GM21360 (cell line): ENCODE data around the gene RBMS3.
"Not testable (repeated sequence)": the region's sequence is repeated elsewhere in the genome, so short reads cannot be mapped to it uniquely, and the experiment has no call there.

ENCODE experiments used
- ATAC-seq: cut with Tn5 transposase; IDR thresholded peaks from one replicate; pipeline ENCODE4 v1.9.1; 2021; ENCODE audit warnings: mild to moderate bottlenecking, moderate library complexity; ENCODE audit not compliant: unreplicated experiment

RBMS3 gene

DNA sequence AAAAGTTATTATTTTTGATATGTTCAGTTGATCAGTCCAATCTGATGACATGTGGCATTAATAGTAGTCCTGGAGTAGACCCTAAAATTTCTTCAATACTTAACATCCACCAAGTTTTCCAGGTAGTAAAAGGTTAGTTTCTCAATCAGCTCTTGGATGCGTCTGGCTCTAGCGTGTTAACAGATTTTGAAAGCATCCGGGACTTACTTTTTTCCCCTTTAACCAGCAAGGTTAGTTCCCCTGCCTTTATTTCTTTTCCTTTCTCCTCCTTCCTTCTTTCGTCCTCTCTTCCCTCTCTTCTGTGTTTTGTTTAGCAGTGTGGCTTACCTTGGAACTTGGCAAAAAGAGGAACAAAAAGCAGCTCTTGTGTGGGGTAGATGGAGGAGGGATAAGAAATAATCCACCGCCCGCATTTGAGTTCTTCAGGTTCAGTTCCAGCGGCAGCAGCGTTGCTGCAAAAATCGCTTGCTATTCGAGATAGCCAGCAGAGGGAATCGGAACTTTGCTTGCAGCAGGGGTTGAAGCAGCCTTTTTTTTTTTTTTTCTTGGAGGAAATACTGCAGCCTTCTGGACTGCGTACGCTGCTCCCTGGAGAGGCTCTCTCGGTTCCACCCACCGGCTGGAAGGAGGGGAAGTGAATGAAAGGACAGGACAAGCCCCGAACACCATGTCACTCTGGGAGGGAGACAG lies at the start of gene RBMS3:
RBMS3 (plus strand) TSS at position 668 of the 690 bp plus-strand sequence.
- ATAC-seq: peak; percentile 36

DNA sequence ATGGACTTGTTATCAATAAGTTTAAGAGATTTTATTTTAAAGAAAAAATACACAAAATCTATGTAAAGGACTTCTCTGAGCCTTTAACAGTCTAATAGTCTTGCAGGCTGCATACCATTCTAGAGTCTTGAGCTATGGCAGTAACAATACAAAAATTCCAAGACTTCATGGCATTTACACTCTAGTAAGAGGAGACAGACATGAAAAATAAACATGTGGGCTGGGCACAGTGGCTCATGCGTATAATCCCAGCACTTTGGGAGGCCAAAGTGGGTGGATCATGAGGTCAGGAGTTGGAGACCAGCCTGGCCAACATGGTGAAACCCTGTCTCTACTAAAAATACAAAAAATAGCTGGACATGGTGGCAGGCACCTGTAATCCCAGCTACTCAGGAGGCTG lies 47.7 kb upstream of the RBMS3 start:
- not testable (repeated sequence) for ATAC-seq

DNA sequence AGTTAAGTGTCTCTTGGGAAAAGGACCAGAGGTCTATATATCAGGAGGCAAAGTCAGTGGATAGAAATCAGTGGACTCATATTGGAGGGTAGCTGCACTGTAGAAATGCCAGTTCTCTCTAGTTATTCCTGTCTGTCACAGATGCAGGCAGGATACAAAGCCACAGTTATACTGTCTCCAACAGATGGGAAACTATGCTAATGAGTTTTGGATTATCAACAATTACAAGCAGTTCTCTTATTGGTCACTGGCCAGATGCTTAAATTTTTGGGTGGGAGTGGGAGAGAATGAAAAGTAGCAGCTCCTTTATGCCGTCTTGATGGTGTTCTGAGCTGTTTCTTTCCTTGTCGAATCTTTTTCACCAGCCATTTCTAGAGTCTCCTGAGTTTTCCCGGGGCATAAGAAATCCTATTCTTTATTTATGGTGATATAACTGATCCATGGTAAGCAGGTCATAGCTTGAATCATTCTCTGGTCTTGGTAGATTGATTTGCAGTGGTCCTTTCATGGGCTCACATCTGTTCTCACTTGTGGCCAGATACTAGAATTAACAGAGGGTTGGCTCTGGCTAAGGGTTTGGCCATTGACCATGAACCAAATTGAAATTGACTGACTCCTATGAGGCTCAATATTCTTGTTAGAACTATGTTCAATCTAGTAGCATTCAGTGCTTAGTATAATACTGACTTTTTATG lies 44.6 kb upstream of the RBMS3 start:
- no peak for ATAC-seq

DNA sequence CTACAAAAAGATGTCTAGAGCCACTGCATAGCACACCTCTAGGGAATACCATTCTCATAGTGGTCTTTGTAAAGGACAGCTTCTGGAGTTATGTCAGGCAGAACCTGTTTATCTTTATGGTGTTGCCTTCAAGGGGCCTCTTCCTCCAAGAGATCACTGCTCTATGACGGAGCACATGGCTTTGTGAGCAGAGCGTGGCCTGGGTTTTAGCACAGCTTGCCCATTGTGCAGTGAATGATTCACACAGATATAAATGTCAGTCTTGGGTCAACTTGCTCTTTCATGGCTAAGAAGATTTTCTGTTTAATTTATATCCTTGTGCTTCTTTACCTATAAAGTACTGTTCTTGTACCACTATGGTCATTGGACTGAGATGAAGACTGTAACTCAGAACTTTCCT lies 41.5 kb upstream of the RBMS3 start:
- ATAC-seq: no peak

DNA sequence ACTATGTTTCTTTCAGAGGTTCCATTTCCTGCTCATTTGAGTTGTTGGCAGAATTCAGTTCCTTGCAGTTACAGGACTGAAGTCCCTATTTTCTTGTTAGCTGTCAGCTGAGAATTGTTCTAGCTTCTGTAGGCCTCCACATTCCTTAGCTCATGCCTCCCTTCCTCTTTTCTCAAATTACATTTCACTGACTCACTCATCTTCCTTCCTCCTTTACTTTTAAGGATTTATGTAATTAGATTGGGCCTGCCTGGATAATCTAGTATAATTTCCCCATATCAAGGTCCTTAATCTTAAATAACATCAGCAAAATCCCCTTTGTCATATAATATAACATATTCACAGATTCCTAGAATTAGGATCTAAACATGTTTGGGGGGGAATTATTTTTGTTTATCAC lies 40.6 kb upstream of the RBMS3 start:
- no peak for ATAC-seq

DNA sequence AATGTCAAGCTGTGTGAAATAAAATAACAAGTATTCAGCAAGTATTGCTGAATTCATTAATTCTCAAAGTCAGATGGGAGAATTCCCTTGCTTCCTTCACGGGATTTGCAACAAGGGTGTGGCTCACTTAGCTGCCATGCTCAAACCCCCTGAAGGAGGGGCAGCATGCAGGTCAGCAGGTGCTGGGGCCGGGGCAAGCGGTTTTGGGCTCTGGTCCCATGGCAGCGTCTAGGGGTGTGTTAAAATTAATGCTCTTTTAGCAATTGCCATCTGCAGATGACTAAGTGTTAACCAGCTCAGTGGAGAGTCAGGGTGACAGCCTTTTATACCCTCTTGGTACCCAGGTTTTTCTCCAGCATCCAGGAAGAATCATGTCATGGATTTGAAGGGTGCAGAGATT lies 40.0 kb upstream of the RBMS3 start:
- ATAC-seq: no peak

DNA sequence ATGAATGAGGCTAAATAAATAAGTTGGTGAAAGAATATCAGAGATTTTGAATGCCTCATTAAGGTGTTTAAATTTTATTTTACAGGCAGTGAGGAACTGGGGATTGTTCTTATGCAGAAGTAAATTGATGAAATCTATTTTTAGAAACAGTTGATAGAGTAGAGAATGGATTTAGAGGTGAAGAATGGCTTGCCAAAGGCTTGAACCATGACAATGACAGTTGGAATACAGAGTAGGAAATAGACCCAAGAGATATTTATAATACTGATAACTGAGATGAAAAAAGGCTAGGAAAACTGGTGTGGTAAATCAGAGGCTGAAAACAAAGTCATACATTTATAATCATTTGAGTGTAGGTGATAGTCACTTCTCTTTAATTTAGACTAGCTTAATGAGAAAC lies 39.0 kb upstream of the RBMS3 start:
- no peak for ATAC-seq

DNA sequence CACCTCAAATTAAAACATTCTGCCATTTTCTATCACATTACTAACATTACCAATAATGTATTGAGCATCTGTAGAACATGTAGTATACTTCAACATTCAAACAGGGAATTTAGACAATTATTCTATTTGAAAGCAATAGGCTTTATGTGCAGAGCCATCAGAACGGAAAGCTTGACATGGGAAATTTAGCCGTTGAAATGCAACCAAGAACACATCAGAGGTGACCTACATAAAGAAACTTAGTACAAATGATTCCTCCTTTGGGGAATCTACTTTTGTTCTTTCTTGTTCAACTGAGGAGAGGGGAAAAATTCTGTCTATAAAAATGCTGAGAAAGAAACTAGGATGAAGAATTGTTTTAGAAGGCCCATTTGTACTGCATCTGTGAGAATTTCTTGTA lies 38.6 kb upstream of the RBMS3 start:
- no peak for ATAC-seq

DNA sequence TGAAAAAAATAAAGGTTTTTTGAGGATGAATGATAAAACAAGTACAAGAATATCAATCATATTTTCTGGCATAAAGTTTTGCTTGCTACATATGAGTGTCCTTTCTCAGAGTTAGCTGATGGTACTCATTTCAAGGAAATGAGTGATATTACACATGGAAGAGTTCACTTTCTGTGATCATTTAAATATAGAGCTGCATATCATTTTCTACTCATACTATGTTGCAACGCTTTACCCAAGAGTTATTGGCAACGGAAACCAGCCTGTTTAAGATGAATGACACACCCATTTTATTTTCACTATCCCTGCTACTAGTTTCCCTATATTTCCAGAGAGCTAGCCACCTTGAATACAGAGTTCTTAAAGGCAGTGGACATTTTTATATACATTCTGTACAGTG lies 35.4 kb upstream of the RBMS3 start:
- no peak for ATAC-seq

DNA sequence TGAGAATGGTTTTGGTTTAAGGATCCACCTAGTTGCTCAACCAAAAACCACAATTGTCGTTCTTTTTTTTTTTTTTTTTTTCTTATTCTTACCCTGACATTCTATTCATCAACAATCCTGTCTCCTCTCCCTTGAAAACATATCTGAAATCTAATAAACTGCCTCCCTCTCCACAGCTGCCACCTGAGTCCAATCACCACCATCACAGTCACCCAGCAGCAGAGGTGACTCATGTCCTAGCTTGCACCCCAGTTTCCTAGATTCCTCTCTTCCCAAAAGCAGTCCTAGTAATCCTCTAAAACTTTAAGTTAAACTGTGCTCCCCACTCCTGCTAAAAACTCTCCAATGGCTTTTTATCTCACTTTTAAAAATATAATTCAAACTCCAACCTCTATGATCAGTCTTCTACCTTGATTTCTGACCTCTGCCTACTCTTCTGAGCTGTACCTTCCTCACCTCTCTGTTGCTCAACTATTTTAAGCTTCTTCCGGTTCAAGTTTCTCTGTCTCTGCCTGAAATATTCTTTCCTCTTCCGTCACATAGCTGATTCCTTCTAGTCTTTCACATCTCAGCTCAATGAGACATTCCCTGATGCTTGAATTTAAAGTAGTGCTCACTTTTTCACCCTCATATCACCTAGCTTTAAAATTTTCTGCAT lies 33.7 kb upstream of the RBMS3 start:
- ATAC-seq: no peak

DNA sequence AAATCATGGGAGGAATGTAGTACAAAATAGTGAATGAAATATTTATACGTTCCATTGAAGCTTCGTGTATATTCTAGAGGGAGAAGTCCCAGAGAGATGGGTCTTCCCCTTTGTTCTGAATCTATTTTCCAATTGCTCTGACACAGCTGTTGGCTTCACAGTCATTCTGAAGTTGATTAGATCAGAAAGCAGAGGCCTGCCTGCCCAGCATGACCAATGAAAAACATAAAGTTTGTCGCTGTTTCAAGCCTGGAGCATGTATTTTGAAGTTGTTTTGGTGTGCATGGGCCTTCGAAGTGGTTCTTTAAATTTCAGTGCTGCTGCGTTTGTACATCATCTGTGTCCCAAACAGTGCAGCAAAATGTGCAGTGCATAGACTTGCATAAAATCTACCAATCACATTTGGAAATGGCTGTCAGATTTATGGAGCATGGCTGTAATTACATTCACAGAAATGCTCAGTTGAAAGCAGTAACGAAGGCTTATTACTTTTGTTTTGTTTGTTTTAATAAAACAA lies 31.0 kb upstream of the RBMS3 start:
- no peak for ATAC-seq

DNA sequence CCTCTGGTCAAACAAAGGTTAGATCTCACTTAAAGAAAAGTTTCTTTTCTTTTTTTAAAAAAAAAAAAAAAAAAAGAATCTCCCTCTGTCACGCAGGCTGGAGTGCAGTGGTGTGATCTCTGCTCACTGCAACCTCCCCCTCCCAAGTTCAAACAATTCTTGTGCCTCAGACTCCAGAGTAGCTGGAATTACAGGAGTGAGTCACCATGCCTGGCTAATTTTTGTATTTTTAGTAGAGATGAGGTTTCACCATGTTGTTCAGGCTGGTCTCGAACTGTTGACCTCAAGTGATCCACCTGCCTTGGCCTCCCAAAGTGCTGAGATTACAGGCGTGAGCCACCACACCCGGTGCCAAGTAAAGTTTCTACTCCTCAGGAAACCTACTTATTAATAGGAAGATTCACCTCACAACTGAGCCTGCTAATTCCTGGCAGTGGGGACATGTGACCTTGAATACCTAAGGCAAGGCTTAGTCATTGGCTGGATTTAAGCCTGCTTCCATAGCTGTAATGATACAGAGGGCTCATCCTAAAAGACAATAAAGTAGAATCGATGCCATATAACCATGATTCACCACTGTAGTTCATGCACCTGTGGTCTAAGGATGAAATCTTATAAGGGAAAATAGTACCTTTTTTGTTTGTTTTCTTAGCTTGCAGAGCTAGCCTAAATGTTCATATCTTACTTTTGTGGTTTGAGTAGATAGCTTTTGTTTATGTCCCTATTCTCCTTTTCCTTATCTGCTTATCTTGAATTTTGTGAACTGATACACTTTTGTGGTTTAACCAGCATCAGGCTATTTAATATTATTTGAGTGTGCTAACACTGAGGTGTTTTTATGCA lies 24.8 kb upstream of the RBMS3 start:
- no peak for ATAC-seq

DNA sequence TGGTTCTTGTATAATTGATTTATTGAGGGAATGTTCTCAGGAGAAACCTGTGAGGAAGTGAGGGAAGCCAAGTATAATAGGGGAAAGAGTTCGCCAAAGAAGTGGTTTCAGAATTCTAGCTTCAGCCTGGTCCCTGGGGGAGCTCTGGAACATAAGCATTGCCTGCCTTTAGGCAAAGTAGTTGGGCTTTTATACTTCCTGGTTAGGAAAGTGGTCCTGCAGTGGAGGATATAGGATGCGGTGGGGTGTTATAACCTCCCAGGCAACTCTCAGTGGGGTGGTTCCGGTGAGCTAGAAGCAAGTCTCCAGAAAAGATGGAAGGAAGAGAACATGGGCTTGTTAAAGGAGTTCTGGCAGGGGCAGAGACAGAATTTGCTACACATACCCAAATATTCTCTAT lies 22.7 kb upstream of the RBMS3 start:
- ATAC-seq: no peak

DNA sequence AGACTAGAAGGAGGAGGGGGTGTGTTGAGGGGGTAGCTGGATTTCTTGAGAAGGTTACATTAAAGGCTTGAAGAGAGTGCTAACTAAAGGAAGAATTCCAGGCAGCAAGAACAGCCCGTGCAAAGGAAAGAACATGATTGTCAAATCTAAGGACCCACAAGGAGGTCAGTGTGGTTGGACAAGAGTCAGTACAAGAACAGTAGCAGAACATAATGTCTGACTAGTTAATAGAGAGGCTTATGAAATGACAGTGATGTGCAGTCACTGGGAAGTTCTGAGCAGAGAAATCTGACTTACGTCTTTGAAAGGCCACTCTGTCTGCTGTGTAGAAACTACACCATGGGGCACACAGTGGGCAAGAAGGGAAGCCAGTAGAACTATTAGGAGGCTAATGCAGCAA lies 19.8 kb upstream of the RBMS3 start:
- ATAC-seq: no peak

DNA sequence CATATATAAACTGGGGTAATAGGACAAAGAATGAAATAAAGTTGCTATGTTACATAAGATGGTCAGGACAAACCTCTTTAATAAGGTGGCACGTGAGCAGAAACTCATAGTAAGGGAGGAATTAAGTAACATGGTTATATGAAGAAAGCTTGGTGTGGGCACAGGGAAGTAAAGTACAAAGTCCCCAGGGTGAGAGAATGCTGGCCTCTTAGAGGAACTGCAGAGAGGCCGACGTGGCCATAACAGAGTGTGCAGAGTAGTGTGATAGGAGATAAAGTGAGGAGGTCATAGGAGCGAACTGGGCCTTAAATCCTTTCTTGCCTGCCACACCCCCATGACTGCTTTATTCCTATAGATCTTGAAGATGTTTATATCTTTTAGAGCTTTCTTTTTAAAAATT lies 17.4 kb upstream of the RBMS3 start:
- ATAC-seq: no peak

DNA sequence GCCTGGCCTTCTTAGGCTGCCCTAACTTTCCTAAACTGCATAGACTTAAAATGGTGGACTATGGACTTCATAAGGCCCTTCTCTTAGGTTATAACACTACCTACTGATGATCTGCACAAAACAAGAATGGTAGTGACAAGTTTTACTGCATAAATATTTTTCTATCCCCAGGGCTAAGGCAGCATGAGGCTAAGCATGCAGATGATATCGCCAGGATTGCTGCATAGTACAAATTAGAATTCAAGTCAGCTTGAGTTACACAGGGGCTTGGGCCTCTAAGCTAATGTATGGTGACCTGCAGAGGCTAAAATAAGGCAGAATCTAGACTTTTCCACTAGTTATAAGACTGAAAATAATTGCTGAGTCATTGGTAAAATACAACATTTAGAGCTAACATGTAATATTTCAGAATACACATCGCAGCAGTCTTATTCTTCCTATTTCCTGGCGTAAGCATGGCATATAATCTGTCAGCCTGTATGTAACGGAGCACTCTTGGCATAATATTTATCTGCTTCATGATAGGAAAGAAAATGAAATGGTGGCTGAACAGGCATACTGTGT lies 15.3 kb upstream of the RBMS3 start:
- no peak for ATAC-seq

DNA sequence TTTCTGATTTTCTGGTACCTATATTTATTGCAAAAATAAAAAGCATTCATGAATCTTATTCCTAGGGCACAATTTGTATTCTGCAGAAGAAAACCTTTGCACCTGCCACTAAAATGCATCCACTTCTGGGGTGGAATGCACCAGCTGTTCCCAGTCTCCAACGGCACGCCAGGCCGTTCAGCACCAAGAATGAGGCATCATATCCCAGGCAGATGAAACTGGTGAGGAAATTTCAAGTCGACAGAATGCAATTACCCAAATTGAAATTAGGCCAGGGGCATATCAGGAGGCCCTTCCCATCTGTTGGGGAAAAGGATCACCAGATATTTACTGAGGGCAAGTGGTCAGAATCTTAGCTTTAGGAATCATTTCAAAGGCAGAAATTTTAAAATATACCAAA lies 13.6 kb upstream of the RBMS3 start:
- no peak for ATAC-seq

DNA sequence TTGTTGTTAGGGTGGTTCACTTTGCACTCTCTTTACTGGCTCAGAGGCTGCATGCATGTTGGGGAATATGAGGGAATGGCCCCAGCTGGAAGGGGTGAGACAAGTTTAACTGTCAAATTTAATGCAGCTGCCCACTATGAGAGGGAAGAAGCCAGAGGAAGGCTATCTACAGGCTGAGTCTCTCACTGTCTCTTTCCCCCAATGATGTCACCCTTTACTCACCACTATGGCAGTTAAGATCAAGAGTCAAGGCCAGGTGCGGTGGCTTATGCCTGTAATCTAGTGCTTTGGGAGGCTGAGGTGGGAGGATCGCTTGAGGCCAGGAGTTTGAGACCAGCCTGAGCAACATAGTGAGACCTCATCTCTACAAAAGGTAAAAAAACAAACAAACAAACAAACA lies 12.2 kb upstream of the RBMS3 start:
- no peak for ATAC-seq

DNA sequence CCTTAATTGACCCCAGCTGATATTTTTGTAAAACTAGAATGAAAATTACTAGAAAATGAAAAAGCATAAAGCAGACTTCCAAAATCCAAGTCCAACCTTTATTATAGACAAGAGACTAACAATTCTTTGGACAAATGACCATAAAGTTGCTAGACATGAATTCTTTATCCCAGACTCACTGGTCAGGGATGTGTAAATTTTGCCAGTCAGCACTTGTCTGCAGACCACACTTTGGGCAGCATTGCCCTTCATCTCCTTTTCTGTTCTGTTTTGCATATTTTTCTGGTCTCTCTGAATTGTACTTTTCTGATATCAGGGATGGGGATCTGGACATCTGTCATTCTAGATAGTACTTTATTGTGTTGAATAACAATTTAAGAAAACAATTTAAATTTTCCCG lies 10.1 kb upstream of the RBMS3 start:
- ATAC-seq: no peak

DNA sequence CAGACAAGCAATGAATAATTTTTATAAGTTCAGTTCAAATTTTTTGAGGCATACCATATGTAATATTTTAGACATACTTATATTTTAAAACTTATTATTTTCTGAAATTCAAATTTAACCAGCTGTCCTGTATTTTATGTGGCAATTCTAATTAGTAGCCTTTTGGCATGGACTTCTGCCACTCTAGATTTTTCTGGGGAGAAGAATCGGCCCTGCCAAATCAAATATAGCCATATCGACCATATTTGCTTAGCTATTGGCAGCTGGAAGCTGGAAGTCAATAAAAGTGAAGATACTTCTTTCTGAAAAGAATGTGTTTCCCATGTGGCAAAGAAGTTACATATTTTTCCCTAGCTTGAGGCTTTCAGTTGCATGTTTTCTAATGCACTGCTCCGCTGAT lies 9.4 kb upstream of the RBMS3 start:
- no peak for ATAC-seq

DNA sequence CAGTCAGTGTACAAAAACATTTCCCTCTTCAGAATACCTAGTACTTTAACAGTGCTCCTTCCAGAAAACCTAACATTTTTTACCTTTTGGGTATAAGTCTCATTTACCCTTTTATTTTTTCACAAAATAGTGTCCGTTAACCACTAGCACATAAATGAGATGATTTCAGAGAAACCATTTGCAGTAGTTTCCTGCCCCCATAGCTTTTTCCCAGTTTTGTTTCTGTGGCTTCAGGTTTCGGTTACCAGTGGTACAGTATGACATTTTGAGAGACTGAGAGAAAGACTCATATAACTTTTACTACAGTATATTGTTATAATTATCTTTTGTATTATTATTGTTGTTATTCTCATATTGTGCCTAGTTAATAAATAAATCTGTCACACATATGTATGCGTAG lies 6.2 kb upstream of the RBMS3 start:
- no peak for ATAC-seq
